VCaP (cell line): ENCODE measurements around the gene CCDC134.

ENCODE experiments used
- H3K27ac ChIP-seq: fragments of 450-650 bp; 2 replicates; pipeline ENCODE4 v1.5.1; 2017
- CTCF ChIP-seq: fragments of 450-650 bp; conservative IDR thresholded peaks from 2 replicates; pipeline ENCODE4 v1.5.1; 2017; ENCODE audit warnings: mild to moderate bottlenecking, moderate library complexity

The CCDC134 gene

GRCh38 chr22:41800348-41801146, at the start of gene CCDC134:
Gene CCDC134 (plus strand): TSS chr22:41800679. CDS start chr22:41808891, 8,212 bp downstream.
- no peak for TF ChIP-seq CTCF
- peak within 1 kb of the TSS; percentile 87 for H3K27ac ChIP-seq

GRCh38 chr22:41752011-41752970, 48.2 kb upstream of the CCDC134 start:
- TF ChIP-seq CTCF, result no peak
- no peak overlapping the region for H3K27ac ChIP-seq

GRCh38 chr22:41753984-41754383, 46.5 kb upstream of the CCDC134 start:
- H3K27ac ChIP-seq, result no peak overlapping the region
- TF ChIP-seq CTCF, result no peak

GRCh38 chr22:41757502-41757901, 43.0 kb upstream of the CCDC134 start:
- no peak for TF ChIP-seq CTCF
- H3K27ac ChIP-seq, result no peak overlapping the region

- H3K27ac ChIP-seq, result no peak overlapping the region
- TF ChIP-seq CTCF, result no peak
Observed at GRCh38 chr22:41758231-41758630, 42.2 kb upstream of the CCDC134 start.

- H3K27ac ChIP-seq, result no peak overlapping the region
- TF ChIP-seq CTCF, result 0 out of 2 replicates have a peak, but pooled peaks have one; percentile 24
Observed at GRCh38 chr22:41762980-41763779, 37.3 kb upstream of the CCDC134 start.
